ENCODE measurements around the gene ADORA2A.

The ADORA2A gene

GRCh38 chr22:24433828-24434470 lies 6.5 kb downstream of the ADORA2A start:
- DNase-seq: peak; percentile 74

GRCh38 chr22:24434471-24435322 lies 7.3 kb downstream of the ADORA2A start:
- peak; percentile 84 for DNase-seq

- no peak for DNase-seq
These were observed 7.9 kb downstream of the ADORA2A start for GRCh38 chr22:24435323-24435645.

- DNase-seq: peak; percentile 49
These were observed 8.5 kb downstream of the ADORA2A start for GRCh38 chr22:24435861-24436371.

GRCh38 chr22:24436553-24436952 lies 9.2 kb downstream of the ADORA2A start:
- DNase-seq: no peak

- no peak for DNase-seq
These were observed 9.7 kb downstream of the ADORA2A start for GRCh38 chr22:24437091-24437490.

GRCh38 chr22:24437741-24438328 lies 10.4 kb downstream of the ADORA2A start:
- DNase-seq: no peak

- DNase-seq: no peak
These were observed 12.9 kb downstream of the ADORA2A start for GRCh38 chr22:24440270-24440717.

- DNase-seq: no peak
These were observed 13.5 kb downstream of the ADORA2A start for GRCh38 chr22:24440718-24441405.

- no peak for DNase-seq
These were observed 14.3 kb downstream of the ADORA2A start for GRCh38 chr22:24441406-24442351.

- DNase-seq: no peak
These were observed 14.9 kb downstream of the ADORA2A start for GRCh38 chr22:24442352-24442744.

GRCh38 chr22:24443668-24444067 lies 16.3 kb downstream of the ADORA2A start:
- no peak for DNase-seq

GRCh38 chr22:24444251-24444650 lies 16.9 kb downstream of the ADORA2A start:
- no peak for DNase-seq

- DNase-seq: no peak
These were observed 17.5 kb downstream of the ADORA2A start for GRCh38 chr22:24444729-24445466.

- no peak for DNase-seq
These were observed 18.3 kb downstream of the ADORA2A start for GRCh38 chr22:24445481-24446259.

- DNase-seq: no peak
These were observed 18.8 kb downstream of the ADORA2A start for GRCh38 chr22:24446260-24446611.

- no peak for DNase-seq
These were observed 23.2 kb downstream of the ADORA2A start for GRCh38 chr22:24450610-24451009.

- no peak for DNase-seq
These were observed 23.8 kb downstream of the ADORA2A start for GRCh38 chr22:24451162-24451561.

GRCh38 chr22:24453853-24454252 lies 26.5 kb downstream of the ADORA2A start:
- DNase-seq: no peak

GRCh38 chr22:24455039-24455438 lies 27.6 kb downstream of the ADORA2A start:
- DNase-seq: no peak
